ENCODE data around the gene SARM1. TPM values are rescaled to one million over a fixed set of nuclear protein-coding genes. Genes with fewer than 3 reads are reported as not detected.
A peak's percentile ranks its signal among the peaks of the same experiment; 100 is the strongest.

SARM1 gene
- total RNA-seq, 1 donor from 2014 or later, result 14.1 TPM

DNA sequence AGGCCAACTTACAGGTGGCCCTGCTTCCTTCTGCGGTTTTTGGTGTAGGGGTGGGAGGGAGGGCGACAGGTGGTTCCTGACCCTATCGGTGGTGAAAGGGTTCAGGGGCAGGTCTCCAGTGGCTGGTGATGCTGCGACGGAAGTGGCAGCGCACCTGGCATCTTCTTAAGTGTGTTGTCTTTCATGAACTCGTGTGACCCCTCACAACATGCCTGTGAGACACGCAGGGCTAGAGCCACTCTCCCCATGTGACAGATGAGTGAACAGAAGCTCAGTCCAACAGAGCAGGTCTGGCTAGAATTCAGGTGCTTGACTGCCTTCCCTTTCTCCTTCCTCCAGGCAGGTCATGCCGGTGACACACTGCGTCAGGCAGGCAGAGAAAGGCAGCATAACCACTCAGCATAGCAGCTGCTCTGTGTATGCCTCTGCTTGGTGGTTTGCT lies 28.0 kb upstream of the SARM1 start:
- no peaks in the 10 kb centered on the region for H3K27me3 ChIP-seq (ENCODE audit: low read depth)
- no peak overlapping the region for H3K27ac ChIP-seq
- DNase-seq, result no peak
- H3K4me3 ChIP-seq, result no peak overlapping the region
- intact Hi-C loops (cut with DNase I), result no loop called here
- TF ChIP-seq, protein P1, sequence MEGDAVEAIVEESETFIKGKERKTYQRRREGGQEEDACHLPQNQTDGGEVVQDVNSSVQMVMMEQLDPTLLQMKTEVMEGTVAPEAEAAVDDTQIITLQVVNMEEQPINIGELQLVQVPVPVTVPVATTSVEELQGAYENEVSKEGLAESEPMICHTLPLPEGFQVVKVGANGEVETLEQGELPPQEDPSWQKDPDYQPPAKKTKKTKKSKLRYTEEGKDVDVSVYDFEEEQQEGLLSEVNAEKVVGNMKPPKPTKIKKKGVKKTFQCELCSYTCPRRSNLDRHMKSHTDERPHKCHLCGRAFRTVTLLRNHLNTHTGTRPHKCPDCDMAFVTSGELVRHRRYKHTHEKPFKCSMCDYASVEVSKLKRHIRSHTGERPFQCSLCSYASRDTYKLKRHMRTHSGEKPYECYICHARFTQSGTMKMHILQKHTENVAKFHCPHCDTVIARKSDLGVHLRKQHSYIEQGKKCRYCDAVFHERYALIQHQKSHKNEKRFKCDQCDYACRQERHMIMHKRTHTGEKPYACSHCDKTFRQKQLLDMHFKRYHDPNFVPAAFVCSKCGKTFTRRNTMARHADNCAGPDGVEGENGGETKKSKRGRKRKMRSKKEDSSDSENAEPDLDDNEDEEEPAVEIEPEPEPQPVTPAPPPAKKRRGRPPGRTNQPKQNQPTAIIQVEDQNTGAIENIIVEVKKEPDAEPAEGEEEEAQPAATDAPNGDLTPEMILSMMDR (IDR thresholded peaks at IDR 0.05), result no peak
- peaks cover 92% of the 10 kb centered on the region for H3K36me3 ChIP-seq
- H3K4me1 ChIP-seq, result peaks cover 36% of the 10 kb centered on the region
- no peak for ATAC-seq
- no peaks in the 10 kb centered on the region for H3K9me3 ChIP-seq

DNA sequence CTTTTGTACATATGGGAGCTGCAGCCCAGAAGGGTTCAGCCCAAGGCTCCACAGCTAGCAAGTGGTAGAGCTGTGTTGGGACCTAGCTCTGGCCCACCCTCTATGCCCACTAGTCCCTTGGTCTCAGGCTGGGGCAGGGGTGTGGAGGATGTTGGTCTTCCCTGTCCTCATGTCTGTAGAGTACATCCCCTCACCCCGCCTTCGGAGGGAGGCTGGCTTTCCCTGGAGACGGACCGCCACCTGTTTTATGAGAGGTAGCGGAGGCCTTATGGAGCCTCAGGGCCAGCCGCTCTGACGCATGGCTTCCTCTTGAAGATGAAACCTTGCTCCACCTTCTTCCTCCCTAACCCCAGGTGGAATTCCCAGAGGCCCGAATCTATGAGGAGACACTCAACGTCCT lies 27.5 kb upstream of the SARM1 start:
- peaks cover 97% of the 10 kb centered on the region for H3K36me3 ChIP-seq
- intact Hi-C loops (cut with DNase I), result no loop called here
- H3K9me3 ChIP-seq, result no peaks in the 10 kb centered on the region
- TF ChIP-seq, protein P1 (IDR thresholded peaks at IDR 0.05), result no peak
- ATAC-seq (no peak), DNase-seq (no peak)
- H3K27me3 ChIP-seq (ENCODE audit: low read depth), result no peaks in the 10 kb centered on the region
- H3K4me3 ChIP-seq, result no peak overlapping the region
- H3K27ac ChIP-seq, result no peak overlapping the region
- H3K4me1 ChIP-seq, result peaks cover 31% of the 10 kb centered on the region

DNA sequence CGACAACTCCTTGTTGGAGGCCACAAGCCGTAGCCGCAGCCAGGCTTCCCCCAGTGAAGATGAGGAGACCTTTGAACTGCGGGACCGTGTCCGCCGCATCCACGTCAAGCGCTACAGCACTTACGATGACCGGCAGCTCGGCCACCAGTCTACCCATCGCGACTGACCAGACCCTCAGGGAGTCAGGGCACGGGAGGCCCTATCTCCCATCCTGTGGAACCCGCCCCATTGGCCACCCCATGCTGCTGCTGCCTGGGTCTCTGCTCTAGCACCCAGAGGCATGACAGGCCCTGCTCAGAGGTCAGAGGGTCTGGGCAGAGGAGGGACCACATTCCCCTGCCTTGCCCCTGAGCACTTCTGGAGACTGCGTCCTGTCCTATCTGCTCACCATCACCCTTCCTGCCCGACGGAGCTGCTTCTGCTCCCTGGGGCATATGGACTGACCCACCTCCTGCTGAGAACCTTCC lies 27.0 kb upstream of the SARM1 start:
- H3K27me3 ChIP-seq (ENCODE audit: low read depth), result no peaks in the 10 kb centered on the region
- intact Hi-C loops (cut with DNase I), result no loop called here
- peaks cover 100% of the 10 kb centered on the region for H3K36me3 ChIP-seq
- H3K4me1 ChIP-seq, result peaks cover 27% of the 10 kb centered on the region
- TF ChIP-seq, protein P1 (IDR thresholded peaks at IDR 0.05), result no peak
- H3K4me3 ChIP-seq, result no peak overlapping the region
- ATAC-seq, result no peak
- H3K9me3 ChIP-seq, result no peaks in the 10 kb centered on the region
- DNase-seq, result no peak
- H3K27ac ChIP-seq, result no peak overlapping the region

DNA sequence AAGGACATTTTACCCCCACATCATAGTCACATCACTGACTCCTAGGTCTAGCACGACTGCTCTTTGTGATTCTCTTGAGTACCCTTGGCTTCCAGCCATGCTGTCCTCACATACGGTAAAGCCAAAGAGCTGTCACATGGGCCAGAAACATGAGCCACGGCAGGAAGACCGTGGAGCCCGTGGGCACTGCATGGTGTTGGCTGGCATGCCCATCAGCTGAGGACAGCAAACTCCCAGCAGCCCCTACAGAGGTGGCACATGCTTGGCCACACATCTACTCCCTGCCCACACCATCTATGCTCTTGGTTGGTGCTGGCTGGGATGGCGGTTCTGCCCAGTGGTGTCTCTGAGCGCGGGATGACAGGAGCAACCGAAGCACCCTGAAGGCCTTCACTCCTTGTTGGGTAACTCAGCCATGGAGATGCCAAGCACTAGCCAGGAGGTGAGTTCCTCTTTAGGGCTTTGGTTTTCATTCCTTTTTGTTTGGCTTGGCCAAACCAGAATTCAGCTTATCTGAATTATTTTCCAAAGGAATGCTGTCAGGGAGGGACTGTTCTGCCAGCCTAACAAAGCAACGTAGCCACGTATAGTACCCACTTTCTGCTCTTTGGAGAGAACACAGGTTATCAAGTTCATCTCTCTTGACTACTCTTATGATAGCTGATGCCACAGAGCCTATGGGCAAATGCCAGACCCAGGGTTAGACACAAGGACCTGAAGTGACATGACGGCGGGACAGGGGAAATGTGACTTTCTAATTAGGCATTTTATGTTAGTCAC lies 25.9 kb upstream of the SARM1 start:
- peaks cover 25% of the 10 kb centered on the region for H3K4me1 ChIP-seq
- peak; percentile 68 to 78 for ATAC-seq
- H3K27ac ChIP-seq, result peak overlapping the region; percentile 18
- TF ChIP-seq, protein P1 (IDR thresholded peaks at IDR 0.05), result no peak
- no peaks in the 10 kb centered on the region for H3K27me3 ChIP-seq (ENCODE audit: low read depth)
- peaks cover 100% of the 10 kb centered on the region for H3K36me3 ChIP-seq
- H3K4me3 ChIP-seq, result no peak overlapping the region
- H3K9me3 ChIP-seq, result no peaks in the 10 kb centered on the region
- no peak for DNase-seq
- intact Hi-C loops (cut with DNase I), result no loop called here

DNA sequence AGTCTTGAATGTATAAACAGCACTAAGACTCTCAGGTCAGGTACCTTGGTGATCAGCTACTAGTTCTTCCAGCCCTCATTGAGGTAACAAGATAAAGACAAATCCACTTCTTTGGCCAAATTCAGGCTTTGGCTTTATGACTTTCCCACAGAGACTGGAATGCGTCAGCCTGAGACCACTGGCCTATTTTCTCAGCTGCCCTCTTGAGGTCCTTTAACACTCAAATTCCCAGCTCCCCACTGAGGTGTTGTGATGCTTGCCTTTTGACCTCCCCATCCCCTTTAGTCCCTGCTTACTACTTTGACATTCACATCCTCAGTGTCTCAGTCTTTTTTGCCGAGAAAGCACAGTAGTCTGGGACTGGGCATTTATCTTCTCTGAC lies 25.3 kb upstream of the SARM1 start:
- Histone ChIP-seq H3K36me3 (peaks cover 100% of the 10 kb centered on the region), H3K4me1 (peaks cover 25% of the 10 kb centered on the region), H3K27ac (no peak overlapping the region), H3K27me3 (ENCODE audit: low read depth) (no peaks in the 10 kb centered on the region), H3K4me3 (no peak overlapping the region), H3K9me3 (no peaks in the 10 kb centered on the region)
- DNase-seq, result no peak
- intact Hi-C loops (cut with DNase I), result no loop called here
- ATAC-seq, result no peak
- TF ChIP-seq, protein P1 (IDR thresholded peaks at IDR 0.05), result no peak

Measured in lower lobe of right lung (tissue), 2 donors.